ENCODE results near the gene MYADML2.

Gene MYADML2

GRCh38 chr17:81912441-81913309, 34.4 kb downstream of the MYADML2 start:
- peaks cover 10% of the 10 kb centered on the region; the same call in 1 of the 2 replicates for H4K20me1 ChIP-seq (ENCODE audit: insufficient read depth, low read length)
- no peak overlapping the region for H3K4me3 ChIP-seq (ENCODE audit: low read length)
- TF ChIP-seq CTCF (IDR thresholded peaks at IDR 0.05; ENCODE audit: low read depth, low read length), result no peak
- no peak for TF ChIP-seq EZH2phosphoT487 (IDR thresholded peaks at IDR 0.05; ENCODE audit: low read depth)

GRCh38 chr17:81911969-81912368, 35.1 kb downstream of the MYADML2 start:
- Histone ChIP-seq H3K27ac (ENCODE audit: low read length) (no peak overlapping the region), H3K4me3 (ENCODE audit: low read length) (peak overlapping the region; percentile 56; the same call in 1 of the 2 replicates), H2AFZ (ENCODE audit: low read depth, low read length) (no peak overlapping the region), H4K20me1 (ENCODE audit: insufficient read depth, low read length) (peaks cover 7% of the 10 kb centered on the region; the same call in 1 of the 2 replicates), H3K9me3 (ENCODE audit: insufficient read depth, low read length) (no peaks in the 10 kb centered on the region), H3K4me2 (ENCODE audit: low read length) (peak overlapping the region; percentile 42), H3K9ac (ENCODE audit: low read length) (no peak overlapping the region), H3K4me1 (ENCODE audit: low read length) (peaks cover 11% of the 10 kb centered on the region), H3K27me3 (ENCODE audit: low read depth, low read length) (no peaks in the 10 kb centered on the region), H3K79me2 (ENCODE audit: low read length) (peaks cover 23% of the 10 kb centered on the region), H3K36me3 (replicated peaks; ENCODE audit: low read depth, low read length) (peaks cover 34% of the 10 kb centered on the region)
- TF ChIP-seq EZH2phosphoT487 (IDR thresholded peaks at IDR 0.05; ENCODE audit: low read depth), result no peak
- TF ChIP-seq CTCF (IDR thresholded peaks at IDR 0.05; ENCODE audit: low read depth, low read length), result no peak

More at GRCh38 chr17:81912441-81913309, 34.4 kb downstream of the MYADML2 start:
- Histone ChIP-seq H3K9ac (ENCODE audit: low read length) (no peak overlapping the region), H3K9me3 (ENCODE audit: insufficient read depth, low read length) (no peaks in the 10 kb centered on the region), H3K36me3 (replicated peaks; ENCODE audit: low read depth, low read length) (peaks cover 34% of the 10 kb centered on the region), H3K4me2 (ENCODE audit: low read length) (no peak overlapping the region), H3K4me1 (ENCODE audit: low read length) (peaks cover 14% of the 10 kb centered on the region), H3K27me3 (ENCODE audit: low read depth, low read length) (no peaks in the 10 kb centered on the region), H3K79me2 (ENCODE audit: low read length) (peaks cover 30% of the 10 kb centered on the region), H3K27ac (ENCODE audit: low read length) (no peak overlapping the region), H2AFZ (ENCODE audit: low read depth, low read length) (no peak overlapping the region)

- Histone ChIP-seq H2AFZ (ENCODE audit: low read depth, low read length) (no peak within 1 kb of the TSS), H3K36me3 (replicated peaks; ENCODE audit: low read depth, low read length) (peaks cover 34% of the 10 kb centered on the region)
- TF ChIP-seq EZH2phosphoT487 (IDR thresholded peaks at IDR 0.05; ENCODE audit: low read depth) (no peak), CTCF (IDR thresholded peaks at IDR 0.05; ENCODE audit: low read depth, low read length) (no peak)
These were observed 35.6 kb downstream of the MYADML2 start, which contains the start of gene PCYT2 for GRCh38 chr17:81911277-81911961. PCYT2 (minus strand) TSS chr17:81911399; CDS start chr17:81911355, 44 bp downstream.

GRCh38 chr17:81910840-81911276, 36.2 kb downstream of the MYADML2 start:
- Histone ChIP-seq H3K27me3 (ENCODE audit: low read depth, low read length) (no peaks in the 10 kb centered on the region), H4K20me1 (ENCODE audit: insufficient read depth, low read length) (0 out of 2 replicates have a peak, but pooled peaks cover 4% of the 10 kb centered on the region), H3K9me3 (ENCODE audit: insufficient read depth, low read length) (no peaks in the 10 kb centered on the region), H3K4me3 (ENCODE audit: low read length) (peak overlapping the region; percentile 96), H3K27ac (ENCODE audit: low read length) (no peak overlapping the region), H3K4me1 (ENCODE audit: low read length) (peaks cover 7% of the 10 kb centered on the region), H3K36me3 (replicated peaks; ENCODE audit: low read depth, low read length) (peaks cover 30% of the 10 kb centered on the region), H2AFZ (ENCODE audit: low read depth, low read length) (no peak overlapping the region), H3K4me2 (ENCODE audit: low read length) (peak overlapping the region; percentile 91), H3K79me2 (ENCODE audit: low read length) (peaks cover 12% of the 10 kb centered on the region; the same call in 1 of the 2 replicates), H3K9ac (ENCODE audit: low read length) (peak overlapping the region; percentile 76)
- TF ChIP-seq EZH2phosphoT487 (IDR thresholded peaks at IDR 0.05; ENCODE audit: low read depth) (no peak), CTCF (IDR thresholded peaks at IDR 0.05; ENCODE audit: low read depth, low read length) (no peak)

More at GRCh38 chr17:81911277-81911961, 35.6 kb downstream of the MYADML2 start, which contains the start of gene PCYT2:
- peaks cover 7% of the 10 kb centered on the region for H3K4me1 ChIP-seq (ENCODE audit: low read length)
- peak within 1 kb of the TSS; percentile 76 for H3K9ac ChIP-seq (ENCODE audit: low read length)
- H3K27me3 ChIP-seq (ENCODE audit: low read depth, low read length), result no peaks in the 10 kb centered on the region
- H3K79me2 ChIP-seq (ENCODE audit: low read length), result peaks cover 17% of the 10 kb centered on the region
- no peak within 1 kb of the TSS for H3K27ac ChIP-seq (ENCODE audit: low read length)
- H3K4me3 ChIP-seq (ENCODE audit: low read length), result peak within 1 kb of the TSS; percentile 96
- peak within 1 kb of the TSS; percentile 91 for H3K4me2 ChIP-seq (ENCODE audit: low read length)
- H4K20me1 ChIP-seq (ENCODE audit: insufficient read depth, low read length), result 0 out of 2 replicates have a peak, but pooled peaks cover 4% of the 10 kb centered on the region
- H3K9me3 ChIP-seq (ENCODE audit: insufficient read depth, low read length), result no peaks in the 10 kb centered on the region
